ENCODE measurements around the gene EPHB1.

EPHB1 gene

GRCh38 chr3:134809427-134810051, 14.5 kb downstream of the EPHB1 start:
- no peak for DNase-seq (ENCODE audit: low read depth)

GRCh38 chr3:134810052-134810435, 15.0 kb downstream of the EPHB1 start:
- no peak for DNase-seq (ENCODE audit: low read depth)

GRCh38 chr3:134810850-134811249, 15.8 kb downstream of the EPHB1 start:
- DNase-seq (ENCODE audit: low read depth) = no peak

GRCh38 chr3:134813618-134814017, 18.6 kb downstream of the EPHB1 start:
- DNase-seq (ENCODE audit: low read depth) = no peak

- no peak for DNase-seq (ENCODE audit: low read depth)
Measured at GRCh38 chr3:134815519-134815918, 20.5 kb downstream of the EPHB1 start.

- DNase-seq (ENCODE audit: low read depth) = no peak
Measured at GRCh38 chr3:134816623-134817022, 21.6 kb downstream of the EPHB1 start.

GRCh38 chr3:134817297-134817696, 22.2 kb downstream of the EPHB1 start:
- DNase-seq (ENCODE audit: low read depth) = no peak

- no peak for DNase-seq (ENCODE audit: low read depth)
Measured at GRCh38 chr3:134820994-134821393, 25.9 kb downstream of the EPHB1 start.

GRCh38 chr3:134822090-134822489, 27.0 kb downstream of the EPHB1 start:
- DNase-seq (ENCODE audit: low read depth) = no peak

GRCh38 chr3:134823679-134824078, 28.6 kb downstream of the EPHB1 start:
- no peak for DNase-seq (ENCODE audit: low read depth)

- no peak for DNase-seq (ENCODE audit: low read depth)
Measured at GRCh38 chr3:134824791-134825190, 29.7 kb downstream of the EPHB1 start.

GRCh38 chr3:134827213-134827612, 32.2 kb downstream of the EPHB1 start:
- no peak for DNase-seq (ENCODE audit: low read depth)

GRCh38 chr3:134829721-134830120, 34.7 kb downstream of the EPHB1 start:
- DNase-seq (ENCODE audit: low read depth) = no peak

GRCh38 chr3:134832585-134832984, 37.5 kb downstream of the EPHB1 start:
- DNase-seq (ENCODE audit: low read depth) = no peak

- DNase-seq (ENCODE audit: low read depth) = no peak
Measured at GRCh38 chr3:134833453-134834163, 38.5 kb downstream of the EPHB1 start.

- DNase-seq (ENCODE audit: low read depth) = no peak
Measured at GRCh38 chr3:134836921-134837320, 41.9 kb downstream of the EPHB1 start.

- no peak for DNase-seq (ENCODE audit: low read depth)
Measured at GRCh38 chr3:134838599-134838998, 43.5 kb downstream of the EPHB1 start.

GRCh38 chr3:134839422-134839821, 44.4 kb downstream of the EPHB1 start:
- no peak for DNase-seq (ENCODE audit: low read depth)

GRCh38 chr3:134839990-134840389, 44.9 kb downstream of the EPHB1 start:
- DNase-seq (ENCODE audit: low read depth) = no peak

- no peak for DNase-seq (ENCODE audit: low read depth)
Measured at GRCh38 chr3:134840459-134840858, 45.4 kb downstream of the EPHB1 start.

GRCh38 chr3:134846084-134846483, 51.0 kb downstream of the EPHB1 start:
- no peak for DNase-seq (ENCODE audit: low read depth)

GRCh38 chr3:134846911-134847317, 51.9 kb downstream of the EPHB1 start:
- DNase-seq (ENCODE audit: low read depth) = no peak

- DNase-seq (ENCODE audit: low read depth) = no peak
Measured at GRCh38 chr3:134847349-134847748, 52.3 kb downstream of the EPHB1 start.

GRCh38 chr3:134849561-134849960, 54.5 kb downstream of the EPHB1 start:
- DNase-seq (ENCODE audit: low read depth) = no peak
